Measurements from ENCODE around the gene SYDE1. TPM values are rescaled to one million over a fixed set of nuclear protein-coding genes. Genes with fewer than 3 reads are reported as not detected.
A peak's percentile ranks its signal among the peaks of the same experiment; 100 is the strongest.

SYDE1 gene
- total and polyA plus RNA-seq, 2 experiments from 2014 or later: 16.2 to 113 TPM

DNA sequence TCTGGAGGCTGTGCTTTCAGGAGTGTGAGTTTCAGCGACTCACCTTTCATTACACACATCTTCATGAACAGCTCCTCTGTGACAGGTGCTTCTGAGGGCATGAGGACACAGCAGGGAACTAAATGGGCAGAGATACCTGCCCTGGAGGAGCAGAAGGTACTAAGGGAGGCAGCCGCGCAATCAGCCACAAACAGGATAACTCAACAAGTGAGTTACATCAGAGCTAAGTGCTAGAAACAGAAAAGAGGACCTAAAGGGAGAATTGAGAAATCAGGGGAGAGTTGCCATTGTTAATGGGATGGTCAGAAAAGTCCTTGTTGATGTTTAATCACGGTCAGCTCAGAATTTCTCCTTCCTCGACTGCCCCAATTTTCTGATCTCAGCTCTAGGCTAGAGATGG, 42.5 kb downstream of the SYDE1 start:
- H3K4me3 ChIP-seq: no peak overlapping the region
- H4K20me1 ChIP-seq (ENCODE audit: insufficient read depth): no peaks in the 10 kb centered on the region
- no peaks in the 10 kb centered on the region for H3K36me3 ChIP-seq (ENCODE audit: low read depth)
- in situ Hi-C loops (cut with MboI): no loop called here
- H3K9ac ChIP-seq: no peak overlapping the region
- no peak overlapping the region for H3K4me2 ChIP-seq (ENCODE audit: unreplicated experiment)
- 70 to 71% methylated on average over 5 of the region's 5 CpGs for WGBS, 2 experiments (ENCODE audit: low coverage in 1 of 2, low lambda C conversion rate in 2 of 2, missing lambda C conversion rate in 2 of 2)
- DNase-seq: no peak
- peaks cover 4% of the 10 kb centered on the region; the same call in 1 of the 2 replicates for H3F3A ChIP-seq (ENCODE audit: insufficient read depth)
- H3K27ac ChIP-seq: no peak overlapping the region
- H3K9me2 ChIP-seq (ENCODE audit: insufficient read depth): no peaks in the 10 kb centered on the region
- H2AFZ ChIP-seq: no peak overlapping the region
- no peaks in the 10 kb centered on the region for H3K79me2 ChIP-seq (ENCODE audit: insufficient read depth)
- no peak for TF ChIP-seq EZH2 (IDR thresholded peaks at IDR 0.05; ENCODE audit: insufficient read depth, poor library complexity, severe bottlenecking)
- no peaks in the 10 kb centered on the region for H3K27me3 ChIP-seq (replicated peaks; ENCODE audit: insufficient read depth)
- no peaks in the 10 kb centered on the region for H3K4me1 ChIP-seq (ENCODE audit: insufficient read depth)
- H3K9me3 ChIP-seq (ENCODE audit: low read depth): no peaks in the 10 kb centered on the region

DNA sequence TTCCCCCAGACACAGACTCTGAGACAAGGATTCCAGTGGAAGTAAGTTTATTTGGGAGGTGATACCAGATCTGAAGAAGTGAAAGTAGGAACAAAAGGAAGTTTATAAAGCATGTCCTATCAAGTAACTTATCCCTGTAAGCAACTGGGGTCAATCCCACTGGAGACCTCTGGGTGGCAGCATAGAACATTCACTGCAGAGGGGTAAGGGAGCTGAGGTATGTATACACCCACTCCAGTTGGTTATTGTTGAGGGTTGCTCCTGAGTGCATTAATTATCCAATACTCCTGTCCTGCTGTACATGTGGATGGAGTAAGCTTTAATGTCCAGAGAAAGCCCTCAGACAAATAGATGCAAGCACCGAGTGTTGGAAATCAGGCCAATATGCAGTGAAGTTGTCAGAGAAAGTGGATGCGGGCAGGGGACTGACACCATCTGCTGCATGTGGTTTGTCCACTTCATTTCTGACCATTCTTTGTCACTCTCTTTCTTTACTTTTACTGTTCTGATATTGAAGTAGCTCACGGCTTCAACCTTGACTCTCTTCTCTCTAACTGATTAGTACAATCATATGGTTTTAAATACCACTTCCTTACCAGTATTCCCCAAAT, 46.9 kb downstream of the SYDE1 start:
- peak; percentile 53 for DNase-seq
- no peaks in the 10 kb centered on the region; the same call in 1 of the 2 replicates for H3K36me3 ChIP-seq (ENCODE audit: low read depth)
- H3K9me3 ChIP-seq (ENCODE audit: low read depth): no peaks in the 10 kb centered on the region
- no peak overlapping the region for H3K4me3 ChIP-seq
- in situ Hi-C loops (cut with MboI): no loop called here
- WGBS, 2 experiments (ENCODE audit: low coverage in 1 of 2, low lambda C conversion rate in 2 of 2, missing lambda C conversion rate in 2 of 2): 90 to 99% methylated on average over 3 of the region's 3 CpGs
- H2AFZ ChIP-seq: no peak overlapping the region
- H3K9me2 ChIP-seq (ENCODE audit: insufficient read depth): no peaks in the 10 kb centered on the region
- TF ChIP-seq EZH2 (IDR thresholded peaks at IDR 0.05; ENCODE audit: insufficient read depth, poor library complexity, severe bottlenecking) (no peak), EZH2phosphoT487 (IDR thresholded peaks at IDR 0.05; ENCODE audit: insufficient read depth, low read depth) (no peak)
- no peaks in the 10 kb centered on the region for H3K79me2 ChIP-seq (ENCODE audit: insufficient read depth)
- no peak overlapping the region for H3K9ac ChIP-seq
- H3K4me2 ChIP-seq (ENCODE audit: unreplicated experiment): no peak overlapping the region
- peaks cover 4% of the 10 kb centered on the region; the same call in 1 of the 2 replicates for H3F3A ChIP-seq (ENCODE audit: insufficient read depth)
- no peaks in the 10 kb centered on the region for H3K27me3 ChIP-seq (replicated peaks; ENCODE audit: insufficient read depth)
- no peaks in the 10 kb centered on the region for H3K4me1 ChIP-seq (ENCODE audit: insufficient read depth)
- no peak overlapping the region for H3K27ac ChIP-seq
- no peaks in the 10 kb centered on the region for H4K20me1 ChIP-seq (ENCODE audit: insufficient read depth)

DNA sequence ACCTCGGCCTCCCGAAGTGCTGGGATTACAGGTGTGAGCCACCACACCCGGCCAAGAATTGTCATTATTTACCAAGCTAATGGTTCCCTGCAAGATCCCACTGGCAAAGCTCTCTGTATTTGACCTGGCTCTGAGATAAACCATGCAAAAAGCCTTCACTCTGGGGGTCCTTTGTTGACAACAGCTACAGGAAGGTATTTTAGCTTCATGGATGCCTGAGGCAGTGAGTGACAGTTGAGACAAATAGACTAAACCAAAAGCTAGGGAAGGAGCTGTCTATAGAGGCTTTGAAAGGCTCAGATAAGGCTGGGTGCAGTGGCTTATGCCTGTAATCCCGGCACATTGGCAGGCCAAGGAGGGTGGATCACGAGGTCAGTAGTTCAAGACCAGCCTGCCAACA, 48.1 kb downstream of the SYDE1 start:
- Histone ChIP-seq H3K27me3 (replicated peaks; ENCODE audit: insufficient read depth) (no peaks in the 10 kb centered on the region), H3K4me3 (no peak overlapping the region), H3K9me3 (ENCODE audit: low read depth) (no peaks in the 10 kb centered on the region), H4K20me1 (ENCODE audit: insufficient read depth) (no peaks in the 10 kb centered on the region), H3F3A (ENCODE audit: insufficient read depth) (peaks cover 4% of the 10 kb centered on the region; the same call in 1 of the 2 replicates), H3K4me1 (ENCODE audit: insufficient read depth) (no peaks in the 10 kb centered on the region), H3K9ac (no peak overlapping the region), H3K36me3 (ENCODE audit: low read depth) (peaks cover 5% of the 10 kb centered on the region; the same call in 1 of the 2 replicates), H3K27ac (no peak overlapping the region), H3K4me2 (ENCODE audit: unreplicated experiment) (no peak overlapping the region), H3K79me2 (ENCODE audit: insufficient read depth) (no peaks in the 10 kb centered on the region), H2AFZ (no peak overlapping the region), H3K9me2 (ENCODE audit: insufficient read depth) (no peaks in the 10 kb centered on the region)
- no peak for DNase-seq
- TF ChIP-seq EZH2 (IDR thresholded peaks at IDR 0.05; ENCODE audit: insufficient read depth, poor library complexity, severe bottlenecking): no peak
- in situ Hi-C loops (cut with MboI): no loop called here
- 58 to 64% methylated on average over 5 of the region's 5 CpGs for WGBS, 2 experiments (ENCODE audit: low coverage in 1 of 2, low lambda C conversion rate in 2 of 2, missing lambda C conversion rate in 2 of 2)

DNA sequence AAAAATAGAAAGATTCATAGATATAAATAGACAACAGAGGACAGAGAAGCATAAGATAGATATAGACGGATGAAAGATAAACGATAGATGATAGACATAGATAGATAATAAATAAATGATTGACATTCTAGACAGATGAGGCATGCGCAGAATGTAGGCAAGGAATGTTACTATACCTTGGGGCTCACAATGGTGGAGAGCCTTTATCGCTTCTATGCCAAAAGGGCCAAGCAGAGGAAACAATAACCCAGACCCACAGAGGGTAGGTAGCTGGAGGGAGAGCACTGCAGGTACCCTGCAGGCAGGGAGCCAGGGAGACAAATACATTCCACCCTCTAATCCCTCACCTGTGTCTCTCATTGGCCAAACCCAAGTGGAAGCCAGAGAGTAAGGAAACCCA, 49.2 kb downstream of the SYDE1 start:
- peaks cover 4% of the 10 kb centered on the region; the same call in 1 of the 2 replicates for H3F3A ChIP-seq (ENCODE audit: insufficient read depth)
- H2AFZ ChIP-seq: no peak overlapping the region
- no peak overlapping the region for H3K9ac ChIP-seq
- H4K20me1 ChIP-seq (ENCODE audit: insufficient read depth): no peaks in the 10 kb centered on the region
- H3K27me3 ChIP-seq (replicated peaks; ENCODE audit: insufficient read depth): no peaks in the 10 kb centered on the region
- no peak overlapping the region for H3K27ac ChIP-seq
- TF ChIP-seq EZH2 (IDR thresholded peaks at IDR 0.05; ENCODE audit: insufficient read depth, poor library complexity, severe bottlenecking) (no peak), EZH2phosphoT487 (IDR thresholded peaks at IDR 0.05; ENCODE audit: insufficient read depth, low read depth) (no peak)
- in situ Hi-C loops (cut with MboI): no loop called here
- H3K4me3 ChIP-seq: no peak overlapping the region
- no peak for DNase-seq
- no peaks in the 10 kb centered on the region for H3K9me2 ChIP-seq (ENCODE audit: insufficient read depth)
- H3K4me1 ChIP-seq (ENCODE audit: insufficient read depth): no peaks in the 10 kb centered on the region
- H3K9me3 ChIP-seq (ENCODE audit: low read depth): no peaks in the 10 kb centered on the region
- H3K36me3 ChIP-seq (ENCODE audit: low read depth): peaks cover 5% of the 10 kb centered on the region; the same call in 1 of the 2 replicates
- 90 to 95% methylated on average over 4 of the region's 4 CpGs for WGBS, 2 experiments (ENCODE audit: low coverage in 1 of 2, low lambda C conversion rate in 2 of 2, missing lambda C conversion rate in 2 of 2)
- no peaks in the 10 kb centered on the region for H3K79me2 ChIP-seq (ENCODE audit: insufficient read depth)
- no peak overlapping the region for H3K4me2 ChIP-seq (ENCODE audit: unreplicated experiment)

Measured in GM23248 (cell line).